ENCODE measurements around the gene ZNF782. TPM values are rescaled to one million over a fixed set of nuclear protein-coding genes. Genes with fewer than 3 reads are reported as not detected.
"Not testable (repeated sequence)": the region's sequence is repeated elsewhere in the genome, so short reads cannot be mapped to it uniquely, and the experiment has no call there.

ZNF782 gene
- total RNA-seq, 1 donor from 2014 or later, result 6.5 TPM

GRCh38 chr9:96874201-96874785 is 20.0 kb upstream of the ZNF782 start:
- Mint-ChIP-seq H3K4me1 (ENCODE audit: unreplicated experiment) (peaks cover 10% of the 10 kb centered on the region), H3K4me3 (ENCODE audit: unreplicated experiment) (no peak overlapping the region), H3K36me3 (ENCODE audit: low read depth, unreplicated experiment) (no peaks in the 10 kb centered on the region), H3K9me3 (ENCODE audit: unreplicated experiment) (no peaks in the 10 kb centered on the region), H3K27me3 (ENCODE audit: unreplicated experiment) (peaks cover 3% of the 10 kb centered on the region), H3K27ac (ENCODE audit: unreplicated experiment) (no peak overlapping the region)
- no peak for DNase-seq (ENCODE audit: low spot score)
- TF ChIP-seq CTCF (IDR thresholded peaks at IDR 0.05; ENCODE audit: unreplicated experiment), result no peak

GRCh38 chr9:96871176-96871575 is 16.9 kb upstream of the ZNF782 start:
- H3K27me3 Mint-ChIP-seq (ENCODE audit: unreplicated experiment), result peaks cover 2% of the 10 kb centered on the region
- H3K27ac Mint-ChIP-seq (ENCODE audit: unreplicated experiment), result no peak overlapping the region
- no peaks in the 10 kb centered on the region for H3K36me3 Mint-ChIP-seq (ENCODE audit: low read depth, unreplicated experiment)
- peaks cover 8% of the 10 kb centered on the region for H3K4me1 Mint-ChIP-seq (ENCODE audit: unreplicated experiment)
- no peak for TF ChIP-seq CTCF (IDR thresholded peaks at IDR 0.05; ENCODE audit: unreplicated experiment)
- no peaks in the 10 kb centered on the region for H3K9me3 Mint-ChIP-seq (ENCODE audit: unreplicated experiment)
- no peak overlapping the region for H3K4me3 Mint-ChIP-seq (ENCODE audit: unreplicated experiment)
- DNase-seq (ENCODE audit: low spot score), result no peak

GRCh38 chr9:96868709-96869108 is 14.4 kb upstream of the ZNF782 start:
- H3K9me3 Mint-ChIP-seq (ENCODE audit: unreplicated experiment), result no peaks in the 10 kb centered on the region
- no peak overlapping the region for H3K4me3 Mint-ChIP-seq (ENCODE audit: unreplicated experiment)
- H3K4me1 Mint-ChIP-seq (ENCODE audit: unreplicated experiment), result no peaks in the 10 kb centered on the region
- DNase-seq (ENCODE audit: low spot score), result no peak
- TF ChIP-seq CTCF (IDR thresholded peaks at IDR 0.05; ENCODE audit: unreplicated experiment), result no peak
- H3K36me3 Mint-ChIP-seq (ENCODE audit: low read depth, unreplicated experiment), result no peaks in the 10 kb centered on the region
- H3K27ac Mint-ChIP-seq (ENCODE audit: unreplicated experiment), result no peak overlapping the region
- peaks cover 2% of the 10 kb centered on the region for H3K27me3 Mint-ChIP-seq (ENCODE audit: unreplicated experiment)

GRCh38 chr9:96867079-96867804 is 12.9 kb upstream of the ZNF782 start:
- no peak for DNase-seq (ENCODE audit: low spot score)

GRCh38 chr9:96865240-96865639 is 10.9 kb upstream of the ZNF782 start:
- not testable (repeated sequence) for H3K9me3 Mint-ChIP-seq (ENCODE audit: unreplicated experiment); H3K36me3 Mint-ChIP-seq (ENCODE audit: low read depth, unreplicated experiment); H3K27me3 Mint-ChIP-seq (ENCODE audit: unreplicated experiment); H3K4me3 Mint-ChIP-seq (ENCODE audit: unreplicated experiment); H3K4me1 Mint-ChIP-seq (ENCODE audit: unreplicated experiment); H3K27ac Mint-ChIP-seq (ENCODE audit: unreplicated experiment); DNase-seq (ENCODE audit: low spot score)

More at GRCh38 chr9:96867079-96867804, 12.9 kb upstream of the ZNF782 start:
- Mint-ChIP-seq H3K4me3 (ENCODE audit: unreplicated experiment) (no peak overlapping the region), H3K36me3 (ENCODE audit: low read depth, unreplicated experiment) (no peaks in the 10 kb centered on the region), H3K9me3 (ENCODE audit: unreplicated experiment) (no peaks in the 10 kb centered on the region), H3K4me1 (ENCODE audit: unreplicated experiment) (no peaks in the 10 kb centered on the region), H3K27ac (ENCODE audit: unreplicated experiment) (no peak overlapping the region), H3K27me3 (ENCODE audit: unreplicated experiment) (no peaks in the 10 kb centered on the region)
- TF ChIP-seq CTCF (IDR thresholded peaks at IDR 0.05; ENCODE audit: unreplicated experiment), result no peak
